HG02610 (cell line): ENCODE measurements around the gene LUZP2.

ENCODE experiments used
- ATAC-seq: cut with Tn5 transposase; IDR thresholded peaks from one replicate; pipeline ENCODE4 v1.9.1; 2021; ENCODE audit warnings: mild to moderate bottlenecking, moderate library complexity; ENCODE audit not compliant: unreplicated experiment

Gene LUZP2

GRCh38 chr11:24560324-24560723 is 63.5 kb downstream of the LUZP2 start:
- no peak for ATAC-seq

GRCh38 chr11:24567380-24567779 is 70.5 kb downstream of the LUZP2 start:
- peak; percentile 59 for ATAC-seq

DNA sequence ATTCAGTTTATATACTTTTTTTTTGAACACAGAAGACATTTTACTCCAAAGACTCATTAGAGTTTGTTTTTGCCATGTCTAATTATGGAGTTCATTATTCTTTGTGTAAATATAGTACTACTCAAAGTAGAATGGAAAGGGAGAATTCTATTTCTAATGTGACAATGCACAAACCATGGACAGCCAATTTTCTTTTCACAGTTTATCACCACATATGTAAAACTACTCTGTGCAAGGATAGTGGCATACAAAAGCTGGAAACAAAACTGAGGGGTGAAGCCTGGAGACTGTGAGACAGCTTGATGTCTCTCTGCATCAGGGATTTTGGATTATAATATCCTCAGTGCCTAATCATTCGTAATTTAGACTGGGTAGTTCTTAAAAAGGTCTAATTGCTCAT is 75.5 kb downstream of the LUZP2 start:
- no peak for ATAC-seq

- no peak for ATAC-seq
Observed at GRCh38 chr11:24574461-24574860, 77.6 kb downstream of the LUZP2 start.

- no peak for ATAC-seq
Observed at GRCh38 chr11:24575392-24575791, 78.5 kb downstream of the LUZP2 start.

GRCh38 chr11:24585192-24585591 is 88.3 kb downstream of the LUZP2 start:
- ATAC-seq = no peak

GRCh38 chr11:24587635-24588034 is 90.8 kb downstream of the LUZP2 start:
- no peak for ATAC-seq

- no peak for ATAC-seq
Observed at GRCh38 chr11:24588081-24588480, 91.2 kb downstream of the LUZP2 start.

- peak; percentile 48 for ATAC-seq
Observed at GRCh38 chr11:24589064-24589463, 92.2 kb downstream of the LUZP2 start.

DNA sequence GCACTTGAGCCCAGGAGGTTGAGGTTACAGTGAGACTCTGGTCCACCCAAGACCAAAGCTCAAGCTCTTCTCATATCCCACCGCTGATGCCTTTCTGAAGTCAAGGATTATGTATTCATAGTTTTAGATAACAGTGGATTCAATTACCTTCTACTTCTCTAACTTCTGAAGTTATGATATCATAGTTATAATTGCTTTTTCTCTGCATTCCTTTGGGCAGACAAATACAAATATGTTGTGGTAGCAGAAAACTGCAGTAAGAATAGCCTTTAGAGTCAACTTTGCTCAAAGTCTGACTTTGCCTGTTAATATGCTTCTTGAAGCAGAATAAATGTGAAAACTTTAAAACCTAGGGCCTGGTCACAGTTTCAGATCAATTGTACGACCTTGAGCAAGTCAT is 94.4 kb downstream of the LUZP2 start:
- no peak for ATAC-seq

DNA sequence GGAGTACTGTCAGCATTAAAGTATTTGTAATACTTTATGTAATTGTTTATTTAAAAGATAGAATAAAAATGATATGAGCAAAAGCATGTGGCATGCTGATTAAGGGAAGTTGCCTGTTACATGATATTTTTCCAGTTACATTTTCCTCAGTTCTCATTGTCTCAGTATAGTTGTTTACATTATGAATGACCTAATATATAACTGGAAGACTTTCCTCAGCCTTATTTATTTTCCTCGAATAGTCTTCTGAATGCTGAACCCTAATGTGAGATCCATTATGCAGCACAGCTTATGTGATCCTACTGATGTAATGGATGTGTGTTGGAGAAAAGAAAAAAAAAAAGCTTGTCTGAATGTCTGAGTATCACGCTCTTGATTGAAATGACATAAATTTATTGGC is 95.5 kb downstream of the LUZP2 start:
- no peak for ATAC-seq

- no peak for ATAC-seq
Observed at GRCh38 chr11:24593332-24593731, 96.5 kb downstream of the LUZP2 start.

DNA sequence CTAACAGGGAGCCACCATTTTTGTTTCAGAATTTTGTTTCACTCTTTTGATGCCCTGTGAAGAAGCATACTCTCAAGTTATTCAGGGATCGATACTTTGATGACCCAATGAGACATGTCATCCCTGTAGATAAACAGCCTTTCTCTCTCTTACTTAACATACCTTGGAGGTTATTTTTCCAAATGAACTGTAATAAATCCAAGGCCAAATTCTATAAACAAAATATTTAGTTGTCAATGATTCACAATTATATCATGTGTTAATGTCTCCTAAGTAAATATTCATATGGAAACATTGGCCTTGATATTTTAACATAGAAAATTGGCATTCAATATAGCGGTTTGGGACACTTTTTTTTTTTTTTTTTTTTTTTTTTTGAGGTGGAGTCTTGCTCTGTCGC is 97.5 kb downstream of the LUZP2 start:
- ATAC-seq = no peak

DNA sequence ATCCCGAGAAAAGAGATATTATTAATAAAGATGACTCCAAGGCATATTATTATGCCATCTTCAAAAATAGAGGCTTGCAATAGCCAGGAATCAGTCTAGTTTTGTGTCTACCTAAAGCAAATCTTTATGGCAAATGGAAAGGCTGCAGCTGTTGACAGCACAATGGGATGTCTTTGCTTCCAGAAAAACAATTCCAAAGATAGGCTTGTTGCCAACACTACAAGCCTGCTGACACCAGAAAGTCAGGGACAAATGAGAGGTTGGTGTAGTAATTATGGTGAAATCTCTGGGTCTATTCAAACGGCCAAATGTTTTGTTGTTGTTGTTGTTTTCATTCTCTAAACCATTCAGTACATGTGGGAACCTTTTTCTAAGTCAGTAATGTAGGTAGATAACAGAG is 101.8 kb downstream of the LUZP2 start:
- ATAC-seq = no peak

DNA sequence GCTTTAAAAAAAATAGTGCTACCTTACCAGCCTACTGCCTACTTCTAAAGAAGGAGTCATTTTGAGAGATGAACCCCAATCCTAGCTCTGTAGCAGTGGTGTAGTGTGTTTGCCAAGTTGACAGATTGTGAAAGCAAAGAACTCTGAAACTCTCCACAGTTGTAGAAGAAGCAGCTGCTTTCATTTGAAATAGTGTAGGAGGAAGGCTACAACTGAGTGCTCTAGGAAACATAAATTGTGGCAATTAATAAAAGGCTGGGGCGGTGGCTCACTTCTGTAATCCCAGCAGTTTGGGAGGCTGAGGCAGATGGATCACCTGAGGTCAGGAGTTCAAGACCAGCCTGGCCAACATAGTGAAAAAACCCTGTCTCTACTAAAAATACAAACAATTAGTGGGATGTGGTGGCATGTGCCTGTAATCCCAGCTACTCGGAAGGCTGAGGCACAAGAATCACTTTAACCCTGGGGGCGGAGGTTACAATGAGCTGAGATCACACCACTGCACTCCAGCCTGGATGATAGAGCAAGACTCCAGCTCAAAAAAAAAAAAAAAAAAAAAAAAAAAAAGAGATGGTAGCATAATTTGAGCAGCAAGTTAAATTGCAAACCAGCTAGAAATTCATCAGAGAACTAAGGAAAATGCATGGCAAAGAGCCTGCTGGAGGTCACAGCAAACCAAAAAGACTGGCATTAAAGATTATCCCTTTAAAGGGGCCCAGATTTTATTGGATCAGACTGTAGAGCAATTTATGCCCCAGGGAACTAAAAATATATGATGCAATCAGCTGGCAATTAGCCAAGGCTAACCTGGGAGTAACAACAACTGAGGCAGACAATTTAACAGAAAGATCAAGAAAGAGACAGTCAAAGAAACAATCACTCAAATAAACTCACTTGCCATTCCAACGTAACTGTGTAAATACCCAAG is 112.6 kb downstream of the LUZP2 start:
- ATAC-seq = no peak

- ATAC-seq = no peak
Observed at GRCh38 chr11:24615451-24616160, 118.8 kb downstream of the LUZP2 start.

DNA sequence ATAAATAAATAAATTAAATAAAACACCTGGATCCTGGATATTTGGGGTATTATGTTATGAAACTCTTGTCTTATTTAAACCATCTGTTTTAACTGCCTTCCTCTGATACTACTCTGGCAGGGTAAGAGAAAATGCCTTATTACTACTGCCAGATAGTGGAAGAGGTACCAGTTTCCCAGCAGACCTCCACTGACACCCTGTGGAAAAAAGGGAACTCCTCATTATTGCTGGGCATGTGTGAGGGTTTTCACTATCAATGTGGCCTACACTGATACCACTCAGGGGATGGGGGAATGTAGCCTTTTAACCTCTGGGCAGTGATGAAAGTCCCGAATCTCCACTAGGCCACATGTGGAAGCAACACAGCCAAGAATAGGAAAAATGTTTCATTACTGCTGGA is 121.0 kb downstream of the LUZP2 start:
- no peak for ATAC-seq

DNA sequence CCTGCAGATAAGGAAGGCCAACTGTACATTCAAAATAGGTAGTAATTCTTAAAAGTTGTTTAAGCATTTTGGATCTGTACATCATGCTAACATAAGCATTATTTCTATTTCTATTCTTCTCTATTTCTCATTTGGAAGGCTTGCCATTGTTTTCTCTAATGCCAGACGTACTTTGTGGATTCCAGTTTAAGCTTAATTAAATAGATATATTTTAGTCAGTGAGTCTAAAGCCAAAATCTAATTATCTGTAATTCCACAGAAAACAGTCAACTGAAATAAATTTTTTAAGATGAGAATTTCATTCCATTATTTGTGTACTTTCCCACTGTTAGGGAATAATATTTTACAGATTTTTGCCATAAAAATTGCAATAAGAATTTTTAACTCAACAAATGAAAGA is 123.0 kb downstream of the LUZP2 start:
- no peak for ATAC-seq

DNA sequence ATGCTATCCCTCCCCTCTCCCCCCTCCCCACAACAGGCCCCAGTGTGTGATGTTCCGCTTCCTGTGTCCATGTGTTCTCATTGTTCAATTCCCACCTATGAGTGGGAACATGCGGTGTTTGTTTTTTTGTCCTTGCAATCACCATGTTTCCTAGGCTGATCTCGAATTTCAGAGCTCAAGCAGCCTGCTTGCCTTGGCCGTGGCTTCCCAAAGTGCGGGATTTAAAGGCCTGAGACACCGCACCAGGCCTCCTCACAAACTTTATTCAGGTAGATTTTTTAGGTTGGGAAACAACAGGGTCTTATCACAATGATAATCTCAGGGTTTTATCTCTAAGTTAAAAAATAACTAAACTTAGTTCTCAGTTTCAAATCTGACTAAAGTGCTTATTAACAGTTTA is 125.4 kb downstream of the LUZP2 start:
- no peak for ATAC-seq

DNA sequence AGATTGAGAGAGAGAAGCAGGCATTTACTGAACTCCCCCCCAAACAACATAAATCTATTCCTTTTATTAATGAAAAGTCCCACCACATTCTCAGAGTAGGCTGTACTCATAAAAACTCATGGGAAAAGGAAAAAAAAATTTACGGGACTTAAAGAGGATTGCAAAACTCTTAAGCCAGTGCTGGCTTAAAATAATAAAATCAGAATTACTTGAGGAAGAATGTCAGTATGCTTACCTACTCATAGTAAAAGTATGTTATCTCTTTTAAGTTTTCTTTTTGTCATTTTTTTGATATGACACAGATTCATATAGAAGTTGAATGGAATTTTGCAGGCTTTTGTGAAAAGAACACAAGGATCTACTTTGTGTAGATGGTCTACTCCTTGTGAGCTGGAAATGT is 126.3 kb downstream of the LUZP2 start:
- no peak for ATAC-seq

GRCh38 chr11:24624432-24624831 is 127.6 kb downstream of the LUZP2 start:
- no peak for ATAC-seq

GRCh38 chr11:24625975-24626374 is 129.1 kb downstream of the LUZP2 start:
- ATAC-seq = no peak
